ENCODE measurements around the gene FBF1.

DNA sequence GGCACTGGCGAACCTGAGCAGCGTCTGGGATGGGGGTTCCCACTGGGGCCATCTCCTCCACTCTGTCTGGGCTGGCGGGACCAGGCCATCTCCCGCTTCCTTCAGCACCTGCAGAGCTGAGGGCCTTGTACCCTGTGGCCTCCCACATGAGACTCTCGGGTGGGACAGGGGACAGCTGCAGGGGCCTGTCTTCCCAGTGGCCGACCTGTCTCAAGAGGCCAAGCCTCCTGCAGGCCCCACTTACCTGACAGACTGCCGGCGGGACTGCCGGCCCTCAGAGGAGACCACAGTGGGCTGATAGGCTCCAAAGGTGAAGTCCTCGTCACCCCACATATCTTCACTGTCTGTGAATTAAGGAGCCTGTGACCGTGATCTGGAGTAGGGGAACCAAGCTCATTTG, 15.7 kb downstream of the FBF1 start:
- TF ChIP-seq, protein P1, sequence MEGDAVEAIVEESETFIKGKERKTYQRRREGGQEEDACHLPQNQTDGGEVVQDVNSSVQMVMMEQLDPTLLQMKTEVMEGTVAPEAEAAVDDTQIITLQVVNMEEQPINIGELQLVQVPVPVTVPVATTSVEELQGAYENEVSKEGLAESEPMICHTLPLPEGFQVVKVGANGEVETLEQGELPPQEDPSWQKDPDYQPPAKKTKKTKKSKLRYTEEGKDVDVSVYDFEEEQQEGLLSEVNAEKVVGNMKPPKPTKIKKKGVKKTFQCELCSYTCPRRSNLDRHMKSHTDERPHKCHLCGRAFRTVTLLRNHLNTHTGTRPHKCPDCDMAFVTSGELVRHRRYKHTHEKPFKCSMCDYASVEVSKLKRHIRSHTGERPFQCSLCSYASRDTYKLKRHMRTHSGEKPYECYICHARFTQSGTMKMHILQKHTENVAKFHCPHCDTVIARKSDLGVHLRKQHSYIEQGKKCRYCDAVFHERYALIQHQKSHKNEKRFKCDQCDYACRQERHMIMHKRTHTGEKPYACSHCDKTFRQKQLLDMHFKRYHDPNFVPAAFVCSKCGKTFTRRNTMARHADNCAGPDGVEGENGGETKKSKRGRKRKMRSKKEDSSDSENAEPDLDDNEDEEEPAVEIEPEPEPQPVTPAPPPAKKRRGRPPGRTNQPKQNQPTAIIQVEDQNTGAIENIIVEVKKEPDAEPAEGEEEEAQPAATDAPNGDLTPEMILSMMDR (IDR thresholded peaks at IDR 0.05; ENCODE audit: low read depth, low read length), result no peak
- TF ChIP-seq EZH2phosphoT487 (IDR thresholded peaks at IDR 0.05; ENCODE audit: low read depth), result no peak

Data from OCI-LY3 (cell line).